ENCODE results near the gene CFL1.

CFL1 gene

GRCh38 chr11:65887723-65888162 is 29.8 kb upstream of the CFL1 start:
- no peak for DNase-seq

- no peak for DNase-seq
These were observed 29.1 kb upstream of the CFL1 start for GRCh38 chr11:65886826-65887722.

- no peak for DNase-seq
These were observed 28.0 kb upstream of the CFL1 start for GRCh38 chr11:65885808-65886536.

- DNase-seq: no peak
These were observed 27.3 kb upstream of the CFL1 start for GRCh38 chr11:65885231-65885630.

- DNase-seq: peak; percentile 52
These were observed 26.7 kb upstream of the CFL1 start for GRCh38 chr11:65884716-65885092.

GRCh38 chr11:65883786-65884715 is 26.1 kb upstream of the CFL1 start:
- DNase-seq: no peak

GRCh38 chr11:65883058-65883761 is 25.2 kb upstream of the CFL1 start:
- no peak for DNase-seq

- DNase-seq: no peak
These were observed 24.4 kb upstream of the CFL1 start for GRCh38 chr11:65882120-65883057.

GRCh38 chr11:65880844-65881421 is 23.0 kb upstream of the CFL1 start:
- no peak for DNase-seq

- no peak for DNase-seq
These were observed 22.0 kb upstream of the CFL1 start for GRCh38 chr11:65880027-65880426.

GRCh38 chr11:65879617-65880016 is 21.6 kb upstream of the CFL1 start, which contains the start of gene CTSW:
CTSW (plus strand) TSS chr11:65879837; CDS start chr11:65879855, 18 bp downstream.
- DNase-seq: no peak

- DNase-seq: peak; percentile 94
These were observed 15.6 kb upstream of the CFL1 start for GRCh38 chr11:65873318-65874156.

- no peak for DNase-seq
These were observed 14.8 kb upstream of the CFL1 start, which contains the start of gene EFEMP2 for GRCh38 chr11:65872586-65873317. EFEMP2 (minus strand) TSS chr11:65872800; CDS start chr11:65872354, 446 bp downstream.

GRCh38 chr11:65871811-65872548 is 14.0 kb upstream of the CFL1 start:
- no peak for DNase-seq

GRCh38 chr11:65870706-65871681 is 13.0 kb upstream of the CFL1 start:
- no peak for DNase-seq

- no peak for DNase-seq
These were observed 12.3 kb upstream of the CFL1 start for GRCh38 chr11:65870307-65870658.

All from NCI-H1436 (cell line).